Endothelial cell of umbilical vein (primary cell): ENCODE measurements around the gene ZNF552. TPM values are rescaled to one million over a fixed set of nuclear protein-coding genes. Genes with fewer than 3 reads are reported as not detected.

Experiments
- BruUV-seq: library from RNA; stranded (reverse); fragments of 400-500 nt; replicated peaks from 2 replicates; lab custom pipeline; 2021; lab: Mats Ljungman, UMichigan
- CTCF ChIA-PET: fragments of 300-600, 350-600 bp; sonication (Branson Sonifier 250); formaldehyde crosslinking; loops from one replicate; lab custom pipeline; 2021; ENCODE audit warnings: antibody characterized with exemption, inconsistent platforms; lab: Charles Lee
- POLR2A ChIA-PET: fragments of 300-600, 350-600 bp; sonication (Branson Sonifier 250); formaldehyde crosslinking; loops from one replicate; lab custom pipeline; 2021; ENCODE audit warnings: antibody characterized with exemption, inconsistent platforms; lab: Charles Lee
- DNase-seq: peaks from one replicate; pipeline ENCODE4 v3.0.0-alpha.2; 2011; ENCODE audit warnings: low read depth, low spot score
- FAIRE-seq: peaks from 2 replicates; lab custom pipeline; 2011; peaks lifted over from hg19 to GRCh38; lab: Jason Lieb, UNC
- H2AFZ ChIP-seq: 2 replicates; pipeline ENCODE4 v1.6.0; 2012; ENCODE audit warnings: low read depth, low read length, control low read depth, inconsistent platforms
- H3K27ac ChIP-seq: 2 replicates; pipeline ENCODE4 v1.5.1; 2011; ENCODE audit warnings: low read depth, mild to moderate bottlenecking, control low read depth, low read length, moderate library complexity; ENCODE audit not compliant: insufficient read depth
- H3K27me3 ChIP-seq, 2 experiments: 2 replicates each; pipeline versions ENCODE4 v1.6.0 to v1.6.1; 2011; ENCODE audit warnings: low read length in 2 of 2, mixed read lengths in 1 of 2; ENCODE audit not compliant: control insufficient read depth in 2 of 2, insufficient read depth in 2 of 2
- H3K36me3 ChIP-seq, 2 experiments: 2 replicates in 1 of 2; 3 replicates in 1 of 2; pipeline ENCODE4 v1.5.1; 2011; ENCODE audit warnings: low read length in 2 of 2, mild to moderate bottlenecking in 1 of 2, moderate library complexity in 1 of 2; ENCODE audit not compliant: control insufficient read depth in 2 of 2, insufficient read depth in 2 of 2; ENCODE audit errors: extremely low read depth in 1 of 2
- H3K4me1 ChIP-seq: 3 replicates; pipeline ENCODE4 v1.5.1; 2011; ENCODE audit warnings: mild to moderate bottlenecking, low read length; ENCODE audit not compliant: control insufficient read depth, insufficient read depth; ENCODE audit errors: extremely low read depth
- H3K4me2 ChIP-seq: 2 replicates; pipeline ENCODE4 v1.6.1; 2011; ENCODE audit warnings: low read length, control low read depth, mixed read lengths; ENCODE audit not compliant: insufficient read depth
- H3K4me3 ChIP-seq, 3 experiments: fragments of 200-600 bp in 1 of 3; sonication (generic), shearing (Covaris generic) in 1 of 3; replicated peaks in 1 of 3; 2 replicates each; pipeline ENCODE4 v1.5.1; 2011 to 2016; ENCODE audit warnings: control low read depth in 3 of 3, low read length in 3 of 3, mild to moderate bottlenecking in 2 of 3, inconsistent platforms in 1 of 3, low read depth in 1 of 3, moderate library complexity in 1 of 3; ENCODE audit not compliant: insufficient read depth in 1 of 3
- H3K79me2 ChIP-seq: 2 replicates; pipeline ENCODE4 v1.6.0; 2012; ENCODE audit warnings: low read length, inconsistent platforms; ENCODE audit not compliant: control insufficient read depth, insufficient read depth
- H3K9ac ChIP-seq: replicated peaks from 2 replicates; pipeline ENCODE3; 2011; ENCODE audit warnings: low read length, control low read depth; ENCODE audit not compliant: insufficient read depth; ENCODE audit errors: extremely low read depth
- H3K9me1 ChIP-seq: replicated peaks from 3 replicates; pipeline ENCODE4 v1.6.0; 2011; ENCODE audit warnings: mild to moderate bottlenecking, low read length; ENCODE audit not compliant: control insufficient read depth, insufficient read depth; ENCODE audit errors: extremely low read depth
- H3K9me3 ChIP-seq: replicated peaks from 2 replicates; pipeline ENCODE4 v1.5.1; 2012; ENCODE audit warnings: low read length, inconsistent platforms; ENCODE audit not compliant: control insufficient read depth, insufficient read depth
- H4K20me1 ChIP-seq: replicated peaks from 2 replicates; pipeline ENCODE3; 2011; ENCODE audit warnings: mild to moderate bottlenecking, low read length; ENCODE audit not compliant: control insufficient read depth, insufficient read depth; ENCODE audit errors: extremely low read depth
- EZH2 ChIP-seq: IDR thresholded peaks from 2 replicates; pipeline ENCODE4 v1.6.1; 2012; ENCODE audit warnings: borderline replicate concordance, low read depth, mild to moderate bottlenecking, moderate library complexity, low read length, inconsistent platforms; ENCODE audit not compliant: severe bottlenecking
- GATA2 ChIP-seq: IDR thresholded peaks from 2 replicates; pipeline ENCODE4 v1.7.0; 2011; ENCODE audit warnings: low read depth, mild to moderate bottlenecking, moderate library complexity, mixed read lengths, low read length; ENCODE audit not compliant: insufficient read length, insufficient read depth
- JUN ChIP-seq: IDR thresholded peaks from 2 replicates; pipeline ENCODE4 v1.6.1; 2011; ENCODE audit warnings: borderline replicate concordance, low read depth; ENCODE audit not compliant: insufficient read length, insufficient read depth
- MYC ChIP-seq: IDR thresholded peaks from one replicate; pipeline ENCODE4 v1.6.1; 2011; ENCODE audit warnings: mild to moderate bottlenecking, low read depth, low read length
- POLR2A ChIP-seq: IDR thresholded peaks from 2 replicates; pipeline ENCODE4 v1.6.1; 2012; ENCODE audit warnings: low read depth, mild to moderate bottlenecking, control low read depth, low read length
- POLR2AphosphoS5 ChIP-seq: IDR thresholded peaks from 2 replicates; pipeline ENCODE4 v1.6.1; 2012; ENCODE audit warnings: low read depth, mild to moderate bottlenecking, control low read depth, low read length, moderate library complexity; ENCODE audit not compliant: insufficient read depth
- dilution Hi-C: fragments of 300-500 bp; cut with MboI; formaldehyde crosslinking; loops from one replicate; pipeline ENCODE4 v1.15.0; 2019; ENCODE audit warnings: low sequenced_read_pairs; ENCODE audit not compliant: extremely low pct_ligation_motif_present
- intact Hi-C: fragments of 100-400 bp; cut with micrococcal nuclease; formaldehyde crosslinking; loops from one replicate; pipeline ENCODE4 v1.10.0; 2022
- polyA plus RNA-seq, 4 experiments: library from polyadenylated mRNA; depleted of rRNA in 3 of 4; stranded (reverse) in 3 of 4; unstranded in 1 of 4; fragments of >200 nt; gene quantifications; 2 replicates each; pipeline versions ENCODE4 v1.2.1 to v1.2.3, GENCODE V29; 2011 to 2012; ENCODE audit warnings: missing spikeins in 1 of 4
- total RNA-seq: library from RNA; stranded (reverse); gene quantifications from 2 replicates; pipeline ENCODE4 v1.2.3, GENCODE V29; 2021
- TF ChIP-seq, protein P1 (sequence below), 2 donors: IDR thresholded peaks; 1 replicate in 1 of 2; 2 replicates in 1 of 2; pipeline ENCODE4 v1.5.1; 2011; ENCODE audit warnings: low read length in 2 of 2, mild to moderate bottlenecking in 2 of 2, moderate library complexity in 2 of 2, control low read depth in 1 of 2, inconsistent platforms in 1 of 2, low read depth in 1 of 2; ENCODE audit not compliant: insufficient read depth in 1 of 2; ENCODE audit errors: extremely low read depth in 1 of 2
- TF ChIP-seq, protein P2 (sequence below): IDR thresholded peaks from 2 replicates; pipeline ENCODE4 v1.6.1; 2011; ENCODE audit not compliant: insufficient read depth, insufficient read length

Gene ZNF552
- total and polyA plus RNA-seq, 2 donors (not counting 3 experiments of a cell fraction or from before 2014, with no cell fraction given), result 3.0 to 6.1 TPM

DNA sequence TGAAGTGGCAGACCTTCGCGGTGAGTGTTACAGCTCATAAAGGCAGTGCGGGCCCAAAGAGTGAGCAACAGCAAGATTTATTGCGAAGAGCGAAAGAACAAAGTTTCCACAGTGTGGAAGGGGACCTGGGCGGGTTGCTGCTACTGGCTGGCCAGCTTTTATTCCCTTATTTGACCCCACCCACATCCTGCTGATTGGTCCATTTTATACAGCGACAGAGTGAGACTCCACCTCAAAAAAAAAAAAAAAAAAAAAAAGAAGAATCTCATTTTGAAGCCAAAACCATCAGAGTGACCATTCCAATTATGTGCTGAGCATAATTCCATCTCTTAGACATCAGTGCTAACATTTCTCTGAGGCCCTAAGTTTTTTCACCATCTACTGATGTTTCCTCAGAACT is 1.9 kb upstream of the ZNF552 start:
- H3K4me1 ChIP-seq, result peaks cover 5% of the 10 kb centered on the region
- FAIRE-seq (no peak), DNase-seq (no peak)
- no peak overlapping the region for H3K27ac ChIP-seq
- H3K36me3 ChIP-seq, result no peaks in the 10 kb centered on the region
- peaks cover 25% of the 10 kb centered on the region for H3K79me2 ChIP-seq
- H4K20me1 ChIP-seq, result no peaks in the 10 kb centered on the region
- no peak overlapping the region for H2AFZ ChIP-seq
- dilution Hi-C loops, result no loop called here
- H3K9me3 ChIP-seq, result no peaks in the 10 kb centered on the region
- ChIA-PET POLR2A (interaction anchor here (0.7 kb wide), 1 partner anchor 16 kb away, joined by 7 read pairs; no protein-coding TSS in a partner anchor), CTCF (no interaction called here)
- no peak overlapping the region for H3K9ac ChIP-seq
- no peak overlapping the region for H3K4me2 ChIP-seq
- TF ChIP-seq, protein P1, sequence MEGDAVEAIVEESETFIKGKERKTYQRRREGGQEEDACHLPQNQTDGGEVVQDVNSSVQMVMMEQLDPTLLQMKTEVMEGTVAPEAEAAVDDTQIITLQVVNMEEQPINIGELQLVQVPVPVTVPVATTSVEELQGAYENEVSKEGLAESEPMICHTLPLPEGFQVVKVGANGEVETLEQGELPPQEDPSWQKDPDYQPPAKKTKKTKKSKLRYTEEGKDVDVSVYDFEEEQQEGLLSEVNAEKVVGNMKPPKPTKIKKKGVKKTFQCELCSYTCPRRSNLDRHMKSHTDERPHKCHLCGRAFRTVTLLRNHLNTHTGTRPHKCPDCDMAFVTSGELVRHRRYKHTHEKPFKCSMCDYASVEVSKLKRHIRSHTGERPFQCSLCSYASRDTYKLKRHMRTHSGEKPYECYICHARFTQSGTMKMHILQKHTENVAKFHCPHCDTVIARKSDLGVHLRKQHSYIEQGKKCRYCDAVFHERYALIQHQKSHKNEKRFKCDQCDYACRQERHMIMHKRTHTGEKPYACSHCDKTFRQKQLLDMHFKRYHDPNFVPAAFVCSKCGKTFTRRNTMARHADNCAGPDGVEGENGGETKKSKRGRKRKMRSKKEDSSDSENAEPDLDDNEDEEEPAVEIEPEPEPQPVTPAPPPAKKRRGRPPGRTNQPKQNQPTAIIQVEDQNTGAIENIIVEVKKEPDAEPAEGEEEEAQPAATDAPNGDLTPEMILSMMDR (IDR thresholded peaks at IDR 0.05; ENCODE audit: extremely low read depth in 1 of 2, insufficient read depth in 1 of 2, low read depth in 1 of 2, low read length in 2 of 2), result no peak
- TF ChIP-seq MYC (no peak), POLR2A (no peak), GATA2 (no peak), JUN (no peak), EZH2 (no peak), POLR2AphosphoS5 (no peak)
- TF ChIP-seq, protein P2, sequence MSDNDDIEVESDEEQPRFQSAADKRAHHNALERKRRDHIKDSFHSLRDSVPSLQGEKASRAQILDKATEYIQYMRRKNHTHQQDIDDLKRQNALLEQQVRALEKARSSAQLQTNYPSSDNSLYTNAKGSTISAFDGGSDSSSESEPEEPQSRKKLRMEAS, result no peak
- H3K4me3 ChIP-seq, result no peak overlapping the region
- intact Hi-C loops, result no loop called here
- no peaks in the 10 kb centered on the region for H3K9me1 ChIP-seq
- no TSS peak for BruUV-seq
- H3K27me3 ChIP-seq, result no peaks in the 10 kb centered on the region
